HG03159 (cell line): Measurements from ENCODE around the gene KCNA3.

Source experiments
- ATAC-seq: cut with Tn5 transposase; IDR thresholded peaks from one replicate; pipeline ENCODE4 v1.9.1; 2021; ENCODE audit warnings: mild to moderate bottlenecking, moderate library complexity; ENCODE audit not compliant: unreplicated experiment

Gene KCNA3

GRCh38 chr1:110674337-110675059 lies at the start of gene KCNA3:
TSS of gene KCNA3 (minus strand) at chr1:110674940. CDS start at chr1:110674809, 131 bp downstream.
- no peak for ATAC-seq

GRCh38 chr1:110722807-110723206 lies 48.1 kb upstream of the KCNA3 start:
- ATAC-seq, result no peak

- no peak for ATAC-seq
Observed at GRCh38 chr1:110719908-110720307, 45.2 kb upstream of the KCNA3 start.

- no peak for ATAC-seq
Observed at GRCh38 chr1:110718452-110718851, 43.7 kb upstream of the KCNA3 start.

- no peak for ATAC-seq
Observed at GRCh38 chr1:110717179-110717578, 42.4 kb upstream of the KCNA3 start.

- no peak for ATAC-seq
Observed at GRCh38 chr1:110714374-110714995, 39.7 kb upstream of the KCNA3 start.

- no peak for ATAC-seq
Observed at GRCh38 chr1:110713221-110713620, 38.5 kb upstream of the KCNA3 start.

- no peak for ATAC-seq
Observed at GRCh38 chr1:110710314-110710713, 35.6 kb upstream of the KCNA3 start.

GRCh38 chr1:110708974-110709440 lies 34.3 kb upstream of the KCNA3 start:
- no peak for ATAC-seq

GRCh38 chr1:110707232-110707631 lies 32.5 kb upstream of the KCNA3 start:
- no peak for ATAC-seq

- no peak for ATAC-seq
Observed at GRCh38 chr1:110706621-110707020, 31.9 kb upstream of the KCNA3 start.

GRCh38 chr1:110702260-110702659 lies 27.5 kb upstream of the KCNA3 start:
- no peak for ATAC-seq

GRCh38 chr1:110700767-110701166 lies 26.0 kb upstream of the KCNA3 start:
- no peak for ATAC-seq

- ATAC-seq, result no peak
Observed at GRCh38 chr1:110697606-110698005, 22.9 kb upstream of the KCNA3 start.

GRCh38 chr1:110696818-110697217 lies 22.1 kb upstream of the KCNA3 start:
- ATAC-seq, result no peak

- no peak for ATAC-seq
Observed at GRCh38 chr1:110690709-110691365, 16.1 kb upstream of the KCNA3 start.

- ATAC-seq, result no peak
Observed at GRCh38 chr1:110689868-110690267, 15.1 kb upstream of the KCNA3 start.

- no peak for ATAC-seq
Observed at GRCh38 chr1:110688514-110688913, 13.8 kb upstream of the KCNA3 start.

- no peak for ATAC-seq
Observed at GRCh38 chr1:110687250-110687649, 12.5 kb upstream of the KCNA3 start.

GRCh38 chr1:110686188-110686587 lies 11.4 kb upstream of the KCNA3 start:
- ATAC-seq, result no peak

- no peak for ATAC-seq
Observed at GRCh38 chr1:110684491-110684890, 9.8 kb upstream of the KCNA3 start.

GRCh38 chr1:110682898-110683297 lies 8.2 kb upstream of the KCNA3 start:
- no peak for ATAC-seq
